DOHH2 (cell line): Measurements from ENCODE around the gene CCDC9.

ENCODE experiments used
- H3F3A ChIP-seq: fragments of 200-600 bp; sonication (generic), shearing (Covaris generic); 2 replicates; pipeline ENCODE4 v1.6.0; 2016; ENCODE audit warnings: antibody characterized with exemption, mild to moderate bottlenecking; ENCODE audit not compliant: control insufficient read depth, insufficient read depth
- H3K27ac ChIP-seq: fragments of 200-600 bp; sonication (generic); 2 replicates; pipeline ENCODE4 v1.5.1; 2014; ENCODE audit warnings: low read depth, mild to moderate bottlenecking, low read length, moderate library complexity
- H3K27me3 ChIP-seq: fragments of 200-600 bp; sonication (generic); 2 replicates; pipeline ENCODE4 v1.6.1; 2014; ENCODE audit warnings: mild to moderate bottlenecking, low read length, mixed read lengths; ENCODE audit not compliant: control insufficient read depth
- H3K36me3 ChIP-seq: fragments of 200-600 bp; sonication (generic); 2 replicates; pipeline ENCODE4 v1.6.1; 2014; ENCODE audit warnings: mild to moderate bottlenecking, low read length, moderate library complexity, mixed read lengths; ENCODE audit not compliant: control insufficient read depth
- H3K4me1 ChIP-seq: fragments of 200-600 bp; sonication (generic); 2 replicates; pipeline ENCODE4 v1.6.1; 2014; ENCODE audit warnings: mild to moderate bottlenecking, low read length, mixed read lengths; ENCODE audit not compliant: control insufficient read depth
- H3K4me2 ChIP-seq: fragments of 200-600 bp; sonication (generic); 2 replicates; pipeline ENCODE4 v1.6.0; 2014; ENCODE audit warnings: mild to moderate bottlenecking, low read length, moderate library complexity
- H3K4me3 ChIP-seq: fragments of 200-600 bp; sonication (generic); 2 replicates; pipeline ENCODE4 v1.5.1; 2014; ENCODE audit warnings: mild to moderate bottlenecking, low read length, mixed read lengths
- H3K79me2 ChIP-seq: fragments of 200-600 bp; sonication (generic); 2 replicates; pipeline ENCODE4 v1.6.1; 2014; ENCODE audit warnings: mild to moderate bottlenecking, low read length, mixed read lengths; ENCODE audit not compliant: control insufficient read depth
- H3K9me2 ChIP-seq: fragments of 200-600 bp; sonication (generic); replicated peaks from 2 replicates; pipeline ENCODE4 v1.6.1; 2014; ENCODE audit warnings: mild to moderate bottlenecking, low read length, mixed read lengths; ENCODE audit not compliant: control insufficient read depth
- H3K9me3 ChIP-seq: fragments of 200-600 bp; sonication (generic); 2 replicates; pipeline ENCODE4 v1.6.1; 2014; ENCODE audit warnings: antibody characterized with exemption, low read length, mixed read lengths; ENCODE audit not compliant: control insufficient read depth, insufficient read depth
- H4K20me1 ChIP-seq: fragments of 200-600 bp; sonication (generic); 2 replicates; pipeline ENCODE4 v1.6.0; 2014; ENCODE audit warnings: low read depth, mild to moderate bottlenecking, antibody characterized with exemption, low read length, moderate library complexity; ENCODE audit not compliant: control insufficient read depth, insufficient read depth
- EZH2phosphoT487 ChIP-seq: fragments of 200-600 bp; sonication (generic); IDR thresholded peaks from 2 replicates; pipeline ENCODE4 v1.6.1; 2017; ENCODE audit warnings: borderline replicate concordance, mild to moderate bottlenecking, antibody characterized with exemption, low read length, moderate library complexity, mixed read lengths
- TF ChIP-seq, protein P1 (sequence below): fragments of 200-600 bp; sonication (generic); IDR thresholded peaks from one replicate; pipeline ENCODE4 v1.5.1; 2014; ENCODE audit warnings: antibody characterized with exemption, mild to moderate bottlenecking, low read depth, low read length; ENCODE audit not compliant: poor library complexity, severe bottlenecking

The CCDC9 gene

DNA sequence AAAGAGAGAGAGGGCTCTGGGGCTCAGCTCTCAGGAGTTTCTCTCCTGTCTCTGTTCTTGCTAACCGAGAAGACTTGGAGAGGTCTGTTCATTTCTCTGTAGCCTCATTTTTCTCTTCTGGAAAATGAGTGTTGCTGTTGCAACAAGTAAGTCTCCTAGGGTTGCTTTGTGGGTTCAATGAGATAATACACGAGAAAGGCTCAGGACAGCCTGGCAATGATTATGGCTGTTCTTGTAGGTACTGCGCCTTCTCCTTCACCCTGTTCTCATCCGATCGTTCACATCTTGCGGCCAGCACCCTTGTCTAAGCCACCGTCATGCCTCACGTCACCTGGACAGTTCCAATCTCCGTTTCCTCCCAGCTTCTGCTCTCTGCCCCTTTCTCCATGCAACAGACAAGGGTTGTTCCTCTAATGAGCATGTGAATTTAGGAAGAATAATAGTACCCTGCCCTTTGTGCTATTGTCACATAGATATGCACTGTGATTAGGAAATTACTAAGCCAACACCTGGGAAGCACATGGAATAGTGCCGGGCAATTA is 57.5 kb downstream of the CCDC9 start:
- H3K79me2 ChIP-seq, result no peaks in the 10 kb centered on the region
- no peak overlapping the region for H3K27ac ChIP-seq
- H3K4me2 ChIP-seq, result no peak overlapping the region
- no peaks in the 10 kb centered on the region for H3K36me3 ChIP-seq
- H3K27me3 ChIP-seq, result peaks cover 21% of the 10 kb centered on the region
- no peak overlapping the region for H3K4me3 ChIP-seq
- H3F3A ChIP-seq, result no peaks in the 10 kb centered on the region
- H4K20me1 ChIP-seq, result no peaks in the 10 kb centered on the region
- no peaks in the 10 kb centered on the region for H3K9me2 ChIP-seq
- no peaks in the 10 kb centered on the region for H3K9me3 ChIP-seq
- no peak for TF ChIP-seq EZH2phosphoT487
- TF ChIP-seq, protein P1, sequence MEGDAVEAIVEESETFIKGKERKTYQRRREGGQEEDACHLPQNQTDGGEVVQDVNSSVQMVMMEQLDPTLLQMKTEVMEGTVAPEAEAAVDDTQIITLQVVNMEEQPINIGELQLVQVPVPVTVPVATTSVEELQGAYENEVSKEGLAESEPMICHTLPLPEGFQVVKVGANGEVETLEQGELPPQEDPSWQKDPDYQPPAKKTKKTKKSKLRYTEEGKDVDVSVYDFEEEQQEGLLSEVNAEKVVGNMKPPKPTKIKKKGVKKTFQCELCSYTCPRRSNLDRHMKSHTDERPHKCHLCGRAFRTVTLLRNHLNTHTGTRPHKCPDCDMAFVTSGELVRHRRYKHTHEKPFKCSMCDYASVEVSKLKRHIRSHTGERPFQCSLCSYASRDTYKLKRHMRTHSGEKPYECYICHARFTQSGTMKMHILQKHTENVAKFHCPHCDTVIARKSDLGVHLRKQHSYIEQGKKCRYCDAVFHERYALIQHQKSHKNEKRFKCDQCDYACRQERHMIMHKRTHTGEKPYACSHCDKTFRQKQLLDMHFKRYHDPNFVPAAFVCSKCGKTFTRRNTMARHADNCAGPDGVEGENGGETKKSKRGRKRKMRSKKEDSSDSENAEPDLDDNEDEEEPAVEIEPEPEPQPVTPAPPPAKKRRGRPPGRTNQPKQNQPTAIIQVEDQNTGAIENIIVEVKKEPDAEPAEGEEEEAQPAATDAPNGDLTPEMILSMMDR, result no peak
- H3K4me1 ChIP-seq, result peaks cover 12% of the 10 kb centered on the region

DNA sequence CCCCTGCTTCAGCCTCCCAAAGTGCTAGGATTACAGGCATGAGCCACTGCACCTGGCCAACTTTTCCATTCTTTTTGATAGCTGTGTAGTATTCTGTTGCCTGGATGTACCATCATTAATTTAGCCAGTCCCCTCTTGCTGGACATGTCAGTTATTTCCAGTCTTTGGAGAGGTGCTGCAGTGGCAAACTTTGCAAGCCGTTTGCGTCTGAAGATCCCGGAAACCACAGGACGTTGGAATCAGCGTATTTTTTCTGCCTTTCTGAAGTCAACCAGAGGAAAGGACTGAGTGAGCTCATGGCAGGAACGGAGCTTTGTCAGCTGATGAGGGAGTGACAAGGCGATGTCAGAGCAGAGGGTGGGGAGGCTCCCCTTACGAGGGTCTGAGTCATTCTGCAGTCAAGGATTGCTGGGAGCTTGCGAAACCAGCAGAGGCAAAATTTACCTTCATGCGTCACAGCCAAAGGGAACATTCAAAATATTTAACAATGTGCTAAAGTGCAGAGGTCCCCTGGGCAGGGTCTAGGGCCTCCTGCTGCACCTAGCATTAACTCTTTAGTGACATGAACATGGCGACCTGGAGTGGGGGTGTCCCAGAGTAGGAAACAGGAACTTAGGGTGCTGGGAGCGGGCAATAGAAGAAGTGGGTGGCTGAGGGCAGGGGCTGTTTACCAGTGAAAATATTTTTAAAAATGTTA is 58.9 kb downstream of the CCDC9 start:
- no peak overlapping the region for H3K4me2 ChIP-seq

DNA sequence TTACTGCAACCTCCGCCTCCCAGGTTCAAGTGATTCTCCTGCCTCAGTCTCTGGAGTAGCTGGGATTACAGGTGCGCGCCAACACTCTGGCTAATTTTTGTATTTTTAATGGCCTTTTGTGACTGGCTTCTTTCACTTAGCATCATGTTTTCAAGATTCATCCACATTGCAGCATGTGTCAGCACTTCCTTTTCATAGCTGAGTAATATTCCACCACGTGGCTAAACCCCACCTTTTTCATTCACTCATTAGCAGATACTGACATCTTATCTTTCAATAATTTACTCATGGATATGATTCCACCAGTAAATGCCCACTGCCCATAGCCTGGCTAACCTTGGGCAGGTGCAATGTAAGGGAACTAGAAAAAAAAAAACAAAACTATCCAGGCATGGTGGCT is 60.2 kb downstream of the CCDC9 start:
- Histone ChIP-seq H3K79me2 (no peaks in the 10 kb centered on the region), H3K27me3 (peaks cover 7% of the 10 kb centered on the region), H3F3A (no peaks in the 10 kb centered on the region), H3K4me3 (no peak overlapping the region), H3K4me1 (no peaks in the 10 kb centered on the region), H3K36me3 (no peaks in the 10 kb centered on the region), H3K27ac (no peak overlapping the region), H3K9me2 (no peaks in the 10 kb centered on the region), H4K20me1 (no peaks in the 10 kb centered on the region), H3K4me2 (no peak overlapping the region), H3K9me3 (no peaks in the 10 kb centered on the region)
- TF ChIP-seq, protein P1, result no peak

More for the DNA sequence above, 58.9 kb downstream of the CCDC9 start:
- Histone ChIP-seq H3K27me3 (peaks cover 9% of the 10 kb centered on the region), H3K9me3 (no peaks in the 10 kb centered on the region), H3K4me1 (no peaks in the 10 kb centered on the region), H3F3A (no peaks in the 10 kb centered on the region), H3K4me3 (no peak overlapping the region), H3K36me3 (no peaks in the 10 kb centered on the region), H3K79me2 (no peaks in the 10 kb centered on the region), H3K27ac (no peak overlapping the region), H3K9me2 (no peaks in the 10 kb centered on the region), H4K20me1 (no peaks in the 10 kb centered on the region)
- TF ChIP-seq EZH2phosphoT487, result no peak
- TF ChIP-seq, protein P1, result no peak
